ENCODE results near the gene ITGB2. TPM values are rescaled to one million over a fixed set of nuclear protein-coding genes. Genes with fewer than 3 reads are reported as not detected.

ITGB2 gene
- total RNA-seq, 4 donors from 2014 or later, result 32.7 to 87.3 (median 56.2) TPM

- Histone ChIP-seq H3K36me3 (no peaks in the 10 kb centered on the region), H3K27ac (peak overlapping the region in 1 of 4 donors; percentile 62), H3K27me3 (peaks cover 0 to 32% of the 10 kb centered on the region in 2 donors), H3K9me3 (peaks cover 0 to 5% (median 0%) of the 10 kb centered on the region in 4 donors), H3K4me1 (peaks cover 0 to 45% (median 28%) of the 10 kb centered on the region in 4 donors), H3K4me3 (no peak overlapping the region)
- TF ChIP-seq POLR2A (IDR thresholded peaks at IDR 0.05) (no peak), EP300 (IDR thresholded peaks at IDR 0.05) (peak in 1 of 2 donors; percentile 51)
- no peak for DNase-seq (ENCODE audit: low spot score in 2 of 2)
- WGBS, 2 donors, result 59 to 61% methylated on average over 10 of the region's 10 CpGs
Measured at GRCh38 chr21:44924606-44925377, 4.1 kb upstream of the ITGB2 start.

- no peak overlapping the region for H3K4me3 ChIP-seq
- H3K27ac ChIP-seq, result no peak overlapping the region
- no peaks in the 10 kb centered on the region for H3K36me3 ChIP-seq
- no peaks in the 10 kb centered on the region for H3K9me3 ChIP-seq
- H3K27me3 ChIP-seq, result peaks cover 0 to 34% of the 10 kb centered on the region in 2 donors
- TF ChIP-seq POLR2A (IDR thresholded peaks at IDR 0.05), result no peak
- no peak for TF ChIP-seq CTCF (IDR thresholded peaks at IDR 0.05)
- no peak for TF ChIP-seq EP300 (IDR thresholded peaks at IDR 0.05)
- 84 to 88% methylated on average over 10 of the region's 10 CpGs for WGBS, 2 donors
- H3K4me1 ChIP-seq, result peaks cover 0 to 39% (median 28%) of the 10 kb centered on the region in 4 donors
- no peak for DNase-seq (ENCODE audit: low spot score in 2 of 2)
Measured at GRCh38 chr21:44923480-44924084, 2.9 kb upstream of the ITGB2 start.

GRCh38 chr21:44921928-44922327 is 1.2 kb upstream of the ITGB2 start:
- TF ChIP-seq CTCF (IDR thresholded peaks at IDR 0.05), result no peak
- no peak for TF ChIP-seq POLR2A (IDR thresholded peaks at IDR 0.05)
- TF ChIP-seq EP300 (IDR thresholded peaks at IDR 0.05), result no peak
- 67 to 79% methylated on average over 5 of the region's 5 CpGs for WGBS, 2 donors
- Histone ChIP-seq H3K36me3 (no peaks in the 10 kb centered on the region), H3K27ac (no peak overlapping the region), H3K4me3 (no peak overlapping the region), H3K27me3 (peaks cover 0 to 39% of the 10 kb centered on the region in 2 donors), H3K9me3 (no peaks in the 10 kb centered on the region), H3K4me1 (peaks cover 0 to 23% (median 13%) of the 10 kb centered on the region in 4 donors)
- no peak for DNase-seq (ENCODE audit: low spot score in 2 of 2)

GRCh38 chr21:44919913-44920693 is 596 bp downstream of the ITGB2 start:
- TF ChIP-seq CTCF (IDR thresholded peaks at IDR 0.05), result no peak
- no peak for TF ChIP-seq EP300 (IDR thresholded peaks at IDR 0.05)
- TF ChIP-seq POLR2A (IDR thresholded peaks at IDR 0.05), result no peak
- WGBS, 2 donors, result 68 to 69% methylated on average over 23 to 26 of the region's 28 CpGs

GRCh38 chr21:44919111-44919912 is 1.4 kb downstream of the ITGB2 start:
- peak overlapping the region in 2 of 4 donors; percentile 38 to 46 for H3K4me3 ChIP-seq
- H3K4me1 ChIP-seq, result peaks cover 0 to 2% (median 0%) of the 10 kb centered on the region in 4 donors
- WGBS, 2 donors, result 32 to 51% methylated on average over 19 to 22 of the region's 26 CpGs
- H3K9me3 ChIP-seq, result no peaks in the 10 kb centered on the region
- DNase-seq (ENCODE audit: low spot score in 2 of 2), result no peak
- TF ChIP-seq CTCF (IDR thresholded peaks at IDR 0.05) (no peak), POLR2A (IDR thresholded peaks at IDR 0.05) (no peak), EP300 (IDR thresholded peaks at IDR 0.05) (no peak)
- H3K27ac ChIP-seq, result no peak overlapping the region
- H3K36me3 ChIP-seq, result no peaks in the 10 kb centered on the region
- H3K27me3 ChIP-seq, result peaks cover 0 to 39% of the 10 kb centered on the region in 2 donors

More at GRCh38 chr21:44919913-44920693, 596 bp downstream of the ITGB2 start:
- Histone ChIP-seq H3K27ac (peak overlapping the region in 1 of 4 donors; percentile 37), H3K4me3 (peak overlapping the region; percentile 11 to 46 (median 28)), H3K36me3 (no peaks in the 10 kb centered on the region), H3K9me3 (no peaks in the 10 kb centered on the region), H3K4me1 (peaks cover 0 to 7% (median 5%) of the 10 kb centered on the region in 4 donors), H3K27me3 (peaks cover 0 to 39% of the 10 kb centered on the region in 2 donors)
- DNase-seq (ENCODE audit: low spot score in 2 of 2), result no peak

Data from tibial nerve (tissue), 4 donors.